Progenitor cell of endocrine pancreas (in vitro differentiated cells): Measurements from ENCODE around the gene WDR48. TPM values are rescaled to one million over a fixed set of nuclear protein-coding genes. Genes with fewer than 3 reads are reported as not detected.

Experiments
- DNase-seq: peaks from one replicate; pipeline ENCODE4 v3.0.0; 2021; ENCODE audit warnings: low spot score; ENCODE audit not compliant: unreplicated experiment
- H3K27ac Mint-ChIP-seq: 2 replicates; pipeline ENCODE4 v1.8.0; 2021; ENCODE audit warnings: mild to moderate bottlenecking, moderate library complexity, mixed read lengths
- H3K27me3 Mint-ChIP-seq: 2 replicates; pipeline ENCODE4 v1.8.0; 2021; ENCODE audit warnings: mixed read lengths
- H3K36me3 Mint-ChIP-seq: 2 replicates; pipeline ENCODE4 v1.8.0; 2022; ENCODE audit warnings: mixed read lengths; ENCODE audit not compliant: insufficient read depth
- H3K4me1 Mint-ChIP-seq: 2 replicates; pipeline ENCODE4 v1.8.0; 2021; ENCODE audit warnings: low read depth, mixed read lengths
- H3K4me3 Mint-ChIP-seq: 2 replicates; pipeline ENCODE4 v1.8.0; 2021; ENCODE audit warnings: low read depth, mild to moderate bottlenecking, moderate library complexity, mixed read lengths
- H3K9me3 Mint-ChIP-seq: 2 replicates; pipeline ENCODE4 v1.8.0; 2021; ENCODE audit warnings: low read depth, mixed read lengths
- CTCF ChIP-seq: fragments of 200-600 bp; sonication (generic); IDR thresholded peaks from one replicate; pipeline ENCODE4 v1.5.0; 2021; ENCODE audit warnings: antibody characterized with exemption, mild to moderate bottlenecking; ENCODE audit not compliant: unreplicated experiment
- total RNA-seq: library from RNA; stranded (reverse); gene quantifications from 2 replicates; pipeline ENCODE4 v1.2.1, GENCODE V29; 2021

Gene WDR48
- total RNA-seq, 1 donor from 2014 or later, result 78.3 TPM

- no peak for DNase-seq
- no peaks in the 10 kb centered on the region for H3K27me3 Mint-ChIP-seq
- H3K9me3 Mint-ChIP-seq, result no peaks in the 10 kb centered on the region
- H3K4me3 Mint-ChIP-seq, result no peak overlapping the region
- no peak for TF ChIP-seq CTCF
- H3K36me3 Mint-ChIP-seq, result peaks cover 1% of the 10 kb centered on the region
- H3K27ac Mint-ChIP-seq, result no peak overlapping the region
- peaks cover 8% of the 10 kb centered on the region for H3K4me1 Mint-ChIP-seq
Observed at GRCh38 chr3:39121621-39122020, 69.8 kb downstream of the WDR48 start.

DNA sequence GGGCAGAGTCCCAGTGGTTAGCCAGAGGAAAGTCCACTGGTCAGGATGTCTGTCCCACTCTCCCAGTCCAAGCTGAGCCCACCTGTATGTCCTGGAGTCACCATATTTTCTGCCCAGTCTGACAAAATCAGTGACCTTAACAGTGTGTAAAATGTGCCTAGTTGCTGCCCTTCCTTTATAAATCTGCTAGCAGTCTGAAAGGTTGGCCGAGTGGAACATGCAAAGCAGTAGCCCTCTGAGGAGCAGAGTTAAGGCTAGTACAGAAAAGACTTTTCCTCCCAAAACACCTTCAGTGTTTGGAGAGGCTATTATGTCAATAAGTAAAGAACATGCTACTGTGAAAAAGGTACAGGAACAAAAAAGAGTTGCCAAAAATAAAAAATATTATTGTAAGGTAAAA, 71.0 kb downstream of the WDR48 start:
- no peak for DNase-seq
- no peak overlapping the region for H3K27ac Mint-ChIP-seq
- H3K36me3 Mint-ChIP-seq, result peaks cover 1% of the 10 kb centered on the region
- H3K4me3 Mint-ChIP-seq, result no peak overlapping the region
- H3K4me1 Mint-ChIP-seq, result peaks cover 12% of the 10 kb centered on the region
- H3K27me3 Mint-ChIP-seq, result no peaks in the 10 kb centered on the region
- no peak for TF ChIP-seq CTCF
- no peaks in the 10 kb centered on the region for H3K9me3 Mint-ChIP-seq

DNA sequence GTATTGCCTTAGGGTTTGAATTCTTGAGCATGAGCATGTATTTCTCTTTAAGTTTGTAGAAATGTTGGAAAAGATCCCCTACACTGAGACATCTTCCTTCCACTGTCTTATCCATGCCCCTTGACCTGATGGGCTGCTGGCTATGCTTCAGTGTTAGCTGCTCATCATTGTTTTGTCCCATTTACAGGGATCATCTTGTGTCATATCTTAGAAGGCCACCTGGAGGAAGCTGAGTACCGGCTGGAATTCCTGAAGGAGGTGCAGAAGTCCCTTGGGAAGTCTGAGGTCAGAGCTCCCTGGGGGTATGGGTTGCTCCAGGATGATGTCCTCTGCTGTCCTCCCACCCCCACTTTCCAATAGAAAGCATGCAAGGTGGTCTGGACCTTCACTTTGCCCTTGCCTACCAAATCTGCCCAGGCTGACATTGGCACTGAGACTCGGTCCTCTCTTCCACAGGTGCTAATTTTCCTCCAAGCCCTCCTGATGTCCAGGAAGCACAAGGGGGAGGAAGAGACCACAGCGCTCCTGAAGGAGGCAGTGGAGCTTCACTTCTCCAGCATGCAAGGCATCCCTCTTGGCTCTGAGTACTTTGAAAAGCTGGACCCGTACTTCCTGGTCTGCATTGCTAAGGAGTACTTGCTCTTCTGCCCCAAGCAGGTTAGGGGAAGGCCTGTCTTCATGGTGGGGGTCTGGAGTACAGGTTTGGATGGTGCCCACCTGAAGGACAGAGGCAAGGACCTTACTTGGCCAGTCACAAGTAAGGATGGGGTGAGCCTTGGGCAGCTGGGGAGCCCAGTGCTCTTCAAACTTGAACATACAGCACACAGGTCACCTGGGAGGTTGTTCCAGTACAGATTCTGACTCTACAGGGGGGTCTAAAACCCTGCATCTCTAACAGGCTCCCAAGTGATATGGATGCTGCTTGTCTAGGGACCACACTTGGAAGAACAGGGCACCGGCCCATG, 73.3 kb downstream of the WDR48 start:
- H3K27me3 Mint-ChIP-seq, result no peaks in the 10 kb centered on the region
- H3K27ac Mint-ChIP-seq, result peak overlapping the region; percentile 42
- H3K4me3 Mint-ChIP-seq, result no peak overlapping the region
- TF ChIP-seq CTCF, result peak; percentile 22
- H3K9me3 Mint-ChIP-seq, result no peaks in the 10 kb centered on the region
- DNase-seq, result no peak
- peaks cover 19% of the 10 kb centered on the region for H3K4me1 Mint-ChIP-seq
- H3K36me3 Mint-ChIP-seq, result peaks cover 1% of the 10 kb centered on the region

GRCh38 chr3:39125841-39126500, 74.2 kb downstream of the WDR48 start:
- Mint-ChIP-seq H3K4me3 (no peak overlapping the region), H3K36me3 (peaks cover 1% of the 10 kb centered on the region), H3K27me3 (no peaks in the 10 kb centered on the region), H3K27ac (peak overlapping the region; percentile 88), H3K4me1 (peaks cover 27% of the 10 kb centered on the region), H3K9me3 (no peaks in the 10 kb centered on the region)
- DNase-seq, result no peak
- no peak for TF ChIP-seq CTCF

GRCh38 chr3:39126532-39127071, 74.8 kb downstream of the WDR48 start:
- Mint-ChIP-seq H3K27ac (peak overlapping the region; percentile 82), H3K27me3 (no peaks in the 10 kb centered on the region), H3K4me1 (peaks cover 33% of the 10 kb centered on the region), H3K36me3 (peaks cover 1% of the 10 kb centered on the region), H3K4me3 (no peak overlapping the region), H3K9me3 (no peaks in the 10 kb centered on the region)
- TF ChIP-seq CTCF, result peak; percentile 62
- DNase-seq, result no peak
